ENCODE data around the gene MYO9A.
A peak's percentile ranks its signal among the peaks of the same experiment; 100 is the strongest.

MYO9A gene

DNA sequence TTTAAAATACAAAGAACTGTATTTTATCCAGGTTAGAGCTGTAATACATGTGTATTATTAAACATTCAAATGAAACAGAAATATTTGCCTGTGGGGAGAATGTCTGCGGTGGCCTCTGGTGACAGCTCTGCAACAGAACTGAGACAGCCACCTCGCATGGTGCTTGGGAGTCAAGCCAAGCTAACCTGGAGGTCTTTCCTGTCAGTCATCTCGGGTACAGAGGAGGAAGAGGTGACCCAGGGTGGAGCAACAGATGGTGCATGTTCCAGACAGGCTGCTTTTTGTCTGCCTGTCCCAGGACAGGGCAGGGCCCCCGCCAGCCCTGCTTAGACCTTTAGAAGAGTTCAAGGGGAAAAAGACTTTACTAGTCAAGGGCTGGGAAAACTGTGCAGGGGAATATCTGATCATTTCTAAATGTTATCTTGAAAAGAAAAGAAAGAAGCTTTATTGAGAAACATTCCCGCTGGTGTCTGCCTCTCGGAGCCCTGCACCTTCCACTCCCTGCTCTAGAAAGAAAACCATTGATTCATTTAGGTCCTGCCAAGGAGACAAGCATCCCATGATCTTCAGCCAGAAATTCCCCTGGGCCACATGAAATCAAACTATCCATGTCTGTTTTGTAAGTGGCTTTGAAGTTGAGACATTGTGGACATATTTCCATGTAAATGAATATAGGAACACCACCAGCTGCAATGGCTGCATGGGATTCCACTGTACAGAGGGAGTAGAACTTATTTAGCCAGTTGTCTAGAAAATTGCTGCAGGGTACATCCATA lies 313.1 kb downstream of the MYO9A start:
- DNase-seq: no peak

DNA sequence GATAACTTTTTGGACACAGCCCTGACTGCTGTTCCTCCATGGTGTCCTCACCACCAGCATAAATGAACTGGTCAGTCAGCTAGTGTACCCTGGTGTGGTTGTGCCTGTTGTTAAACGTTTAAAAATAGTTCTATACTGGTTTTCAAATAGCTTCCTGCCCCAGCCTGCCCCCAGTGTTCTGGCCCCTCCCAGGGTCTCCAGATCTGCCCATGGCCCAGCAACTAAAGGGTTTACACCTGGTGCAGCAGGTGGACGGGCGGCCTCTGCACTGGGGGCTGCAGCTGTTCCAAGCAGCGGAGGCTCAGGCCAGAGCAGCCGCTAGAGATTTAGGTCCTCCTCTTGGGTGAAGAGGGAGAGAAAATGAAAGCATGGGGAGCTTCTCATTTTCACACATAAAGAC lies 313.7 kb downstream of the MYO9A start:
- no peak for DNase-seq

DNA sequence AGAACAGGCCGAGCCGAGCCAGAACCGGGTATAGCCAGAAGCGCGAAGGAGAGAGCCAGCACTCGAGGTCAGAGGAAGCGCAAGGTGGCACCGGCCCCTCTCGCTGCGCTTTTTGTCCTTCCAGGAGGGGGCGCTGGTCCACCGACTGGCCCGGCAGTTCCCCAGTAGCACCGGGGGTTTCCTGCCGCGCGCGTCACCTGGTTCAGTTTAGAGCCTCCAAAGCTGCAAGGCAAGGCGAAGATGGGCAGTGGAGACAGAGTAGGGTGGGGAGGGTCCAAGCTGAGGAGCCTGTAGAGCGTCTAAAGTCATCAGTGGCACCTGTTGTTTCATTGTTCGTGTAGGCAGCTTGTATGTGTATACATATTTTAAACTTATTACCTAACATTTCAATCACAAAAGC lies 315.2 kb downstream of the MYO9A start:
- no peak for DNase-seq

DNA sequence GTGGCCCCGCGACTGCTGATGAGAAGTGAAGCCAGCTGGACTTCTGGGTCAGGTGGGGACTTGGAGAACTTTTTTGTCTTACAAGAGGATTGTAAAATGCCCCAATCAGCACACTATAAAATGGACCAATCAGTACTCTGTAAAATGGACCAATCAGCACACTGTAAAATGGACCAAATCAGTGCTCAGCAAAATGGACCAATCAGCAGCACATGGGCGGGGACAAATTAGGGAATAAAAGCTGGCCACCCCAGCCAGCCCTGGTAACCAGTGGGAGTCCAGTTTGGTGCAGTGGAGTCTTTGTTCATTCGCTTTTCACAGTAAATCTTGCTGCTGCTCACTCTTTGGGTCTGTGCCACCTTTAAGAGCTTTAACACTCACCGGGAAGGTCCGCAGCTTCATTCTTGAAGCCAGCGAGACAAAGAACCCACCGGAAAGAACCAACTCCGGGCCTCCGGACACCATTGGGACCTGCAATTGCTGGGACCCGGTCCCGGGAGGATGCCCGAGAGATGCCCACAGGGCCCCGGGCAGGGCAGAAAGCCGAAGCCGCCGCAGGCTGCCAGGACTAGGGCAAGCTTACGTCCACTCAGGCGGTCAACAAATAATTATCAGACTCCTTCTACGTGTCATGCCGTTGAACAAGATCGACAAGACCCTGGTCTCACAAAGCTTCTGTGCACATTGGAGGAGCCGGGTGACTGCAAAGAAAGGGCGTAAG lies 315.9 kb downstream of the MYO9A start:
- DNase-seq: no peak

DNA sequence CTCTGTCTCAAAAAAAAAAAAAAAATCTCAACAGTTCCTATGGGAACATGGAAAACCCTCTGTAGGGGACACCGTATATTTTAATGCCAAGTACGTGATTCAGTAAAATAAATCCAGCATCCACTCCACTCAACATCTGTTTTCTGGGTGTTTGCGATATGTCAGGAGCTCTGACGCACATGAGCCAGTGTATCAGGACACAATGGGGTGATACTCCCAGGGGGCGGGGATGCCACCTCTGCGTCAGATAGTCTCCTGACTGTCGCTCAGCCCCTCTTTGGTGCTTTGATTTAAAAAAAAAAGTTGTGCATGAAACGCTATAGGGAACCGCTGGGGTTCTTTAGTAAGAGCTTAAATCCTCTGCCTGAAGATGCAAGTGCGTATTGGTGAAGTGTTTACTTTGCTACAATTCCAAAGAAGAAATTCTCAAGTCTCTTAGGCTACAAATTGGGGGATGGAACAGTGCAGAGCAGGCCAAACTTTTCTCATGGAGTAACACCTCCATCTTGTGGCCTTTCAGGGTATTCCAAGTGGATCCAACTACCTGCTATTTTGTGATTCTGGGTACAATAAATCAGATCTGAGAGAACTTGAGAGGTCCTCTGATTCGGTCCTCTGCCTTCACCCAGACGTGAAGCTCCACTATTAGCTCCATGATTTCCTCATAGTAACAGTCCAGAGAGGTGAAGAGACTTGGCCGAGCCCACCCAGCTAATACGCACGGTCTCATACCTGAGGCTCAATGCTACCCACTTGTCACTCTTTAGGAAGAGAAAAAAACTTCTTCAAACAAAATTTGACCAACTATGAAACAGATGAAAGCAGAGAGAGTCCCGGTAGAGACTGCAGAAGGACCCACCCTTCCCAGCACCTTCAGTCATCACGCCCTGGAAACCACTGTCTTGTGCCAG lies 316.9 kb downstream of the MYO9A start:
- DNase-seq: no peak

DNA sequence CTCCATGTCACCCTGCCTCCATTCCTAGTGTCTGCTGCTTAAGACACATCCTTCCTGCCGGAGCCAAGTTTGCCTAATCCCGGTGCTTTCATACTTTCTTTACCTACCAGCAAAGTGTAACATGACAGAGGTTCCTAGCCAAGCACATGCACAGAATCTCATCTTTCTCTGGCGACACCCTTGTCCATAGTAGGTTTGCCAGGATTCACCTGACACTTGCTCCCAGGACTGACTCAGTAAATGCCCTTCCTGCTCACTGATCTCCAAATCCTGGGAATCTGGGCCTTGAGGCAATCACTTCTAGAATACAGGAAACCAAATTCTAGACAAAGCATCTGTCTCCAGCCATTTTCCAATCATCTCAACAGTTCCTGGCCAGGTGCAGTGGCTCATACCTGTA lies 317.8 kb downstream of the MYO9A start:
- no peak for DNase-seq

DNA sequence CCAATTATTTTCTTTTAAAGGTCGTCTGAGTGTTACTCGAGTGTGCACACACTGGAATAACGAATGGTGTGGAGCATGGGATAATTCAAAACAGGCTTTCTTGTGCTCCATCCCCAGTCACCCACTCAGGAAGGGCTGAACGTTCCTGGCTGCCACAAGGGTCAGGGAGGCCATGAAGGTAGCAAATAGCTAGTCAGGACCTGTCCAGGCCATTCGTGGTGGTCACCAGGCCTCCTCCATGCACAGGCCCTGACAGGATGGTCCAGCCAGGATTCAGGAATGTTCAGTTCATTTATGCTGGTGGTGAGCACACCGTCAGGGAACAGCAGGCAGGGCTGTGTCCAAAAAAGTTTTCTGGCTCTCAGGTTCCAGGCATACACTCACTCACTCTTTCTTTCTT lies 319.3 kb downstream of the MYO9A start:
- no peak for DNase-seq

DNA sequence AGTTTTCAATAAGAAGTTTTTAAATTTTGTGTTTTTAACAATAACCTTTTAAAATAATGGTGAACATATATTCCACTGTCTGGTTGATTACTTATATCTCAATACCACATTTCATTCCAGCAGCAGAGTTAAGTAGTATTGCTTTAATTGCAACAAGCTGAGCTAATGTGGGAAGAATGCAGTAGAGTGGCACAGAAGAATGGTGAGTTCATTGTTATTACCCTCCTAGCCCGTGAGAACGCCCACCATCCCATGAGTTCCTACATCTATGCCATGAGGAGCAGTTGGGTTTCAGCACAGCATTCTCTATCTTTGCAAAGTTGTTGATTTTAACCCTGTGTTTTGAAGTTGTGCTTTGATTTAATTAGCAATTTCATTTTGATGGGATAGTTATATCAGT lies 325.4 kb downstream of the MYO9A start:
- DNase-seq: no peak

DNA sequence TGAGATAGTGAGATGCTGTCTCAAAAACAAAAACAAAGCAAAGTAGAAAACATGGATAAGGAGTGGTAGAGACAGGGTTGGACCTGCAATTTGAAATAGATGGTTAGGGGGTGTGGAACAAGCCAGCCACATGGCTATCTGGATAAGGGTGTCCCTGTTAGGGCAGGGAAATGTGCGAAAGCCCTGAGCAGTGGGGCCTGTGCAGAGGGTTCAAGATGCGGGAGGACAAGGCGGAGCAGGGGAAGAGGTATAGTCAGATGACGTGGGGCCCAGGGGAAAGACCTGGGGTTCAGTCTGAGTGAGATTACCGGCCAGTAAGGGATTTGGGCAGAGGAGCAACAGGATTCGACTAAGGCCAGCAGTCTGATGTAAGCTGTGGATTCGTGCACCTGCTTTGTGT lies 326.0 kb downstream of the MYO9A start:
- DNase-seq: no peak

DNA sequence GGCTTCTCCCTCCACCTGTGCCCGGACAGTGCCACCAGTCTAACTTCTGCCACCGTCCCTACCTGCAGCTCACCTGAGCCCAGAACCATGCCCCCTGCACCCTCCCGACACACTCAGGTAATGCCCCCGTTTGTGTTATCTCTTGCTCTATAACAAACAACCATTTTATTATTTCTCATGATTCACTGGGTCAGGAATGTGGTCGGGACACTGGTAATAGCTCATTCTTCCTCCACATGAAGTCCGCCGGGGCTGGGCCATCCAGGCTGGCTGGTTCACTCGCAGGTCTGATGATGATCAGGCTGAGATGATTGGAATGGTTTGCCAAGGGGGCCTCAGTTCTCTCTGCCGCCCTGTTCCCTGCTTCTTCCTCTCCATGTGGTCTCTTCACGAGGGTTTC lies 327.9 kb downstream of the MYO9A start:
- DNase-seq: no peak

DNA sequence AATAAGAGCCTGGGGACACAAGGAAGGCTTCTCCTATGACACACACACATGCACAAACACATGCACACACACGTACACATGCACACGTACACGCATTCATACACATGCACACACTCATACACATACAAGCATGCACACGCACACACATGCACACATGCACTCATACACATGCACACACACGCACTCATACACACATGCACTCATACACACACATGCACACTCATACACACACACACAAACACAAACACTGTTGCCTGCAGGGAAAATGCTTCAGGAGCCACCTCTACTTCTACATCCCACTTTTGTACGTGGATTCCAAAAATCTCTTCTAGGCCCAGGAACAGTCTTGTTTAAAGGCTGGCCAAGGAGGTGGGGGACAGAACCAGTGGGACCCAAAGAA lies 328.3 kb downstream of the MYO9A start:
- no peak for DNase-seq

DNA sequence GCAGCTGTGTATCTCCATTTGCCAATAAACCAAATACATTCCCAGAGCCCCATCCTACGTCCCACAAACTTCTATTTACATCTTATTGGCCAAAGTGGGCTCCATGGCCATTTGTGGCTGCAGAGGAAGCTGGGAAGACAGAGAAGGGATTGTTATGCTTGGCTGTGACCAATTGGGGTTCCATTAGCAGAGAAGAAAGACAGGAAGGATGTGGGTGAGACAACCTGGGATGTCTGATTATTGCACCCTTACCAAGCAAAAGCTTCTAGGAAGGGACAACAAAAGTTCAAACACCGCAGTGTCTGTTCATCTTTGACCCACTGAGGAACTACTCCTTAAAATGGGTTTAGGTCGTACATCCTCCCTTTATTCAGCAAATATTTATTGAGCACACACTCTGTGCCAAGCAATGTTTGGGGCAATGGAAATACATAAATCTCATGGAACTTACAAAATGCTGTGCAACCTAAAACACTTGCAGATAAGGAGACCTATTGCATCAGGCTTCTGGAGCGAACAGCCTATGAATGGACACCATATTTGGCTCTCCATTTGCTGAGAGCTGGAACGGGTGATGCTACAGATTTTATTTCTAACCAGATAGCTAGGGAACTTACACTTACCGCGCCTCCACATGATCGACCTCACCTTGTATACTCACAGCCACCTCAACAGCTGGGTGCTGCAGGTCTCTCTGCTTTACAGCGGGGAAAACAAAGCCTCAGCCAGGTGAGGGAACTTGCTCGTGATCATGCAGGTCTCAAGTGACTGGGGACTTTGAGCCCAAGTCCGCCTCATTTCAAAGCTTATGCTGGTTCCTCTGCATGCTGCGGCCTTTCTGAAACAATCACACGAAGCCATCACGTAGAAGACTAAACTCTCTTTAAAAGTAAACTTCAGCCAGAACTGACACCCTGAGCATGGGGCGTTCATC lies 329.0 kb downstream of the MYO9A start:
- DNase-seq: no peak

DNA sequence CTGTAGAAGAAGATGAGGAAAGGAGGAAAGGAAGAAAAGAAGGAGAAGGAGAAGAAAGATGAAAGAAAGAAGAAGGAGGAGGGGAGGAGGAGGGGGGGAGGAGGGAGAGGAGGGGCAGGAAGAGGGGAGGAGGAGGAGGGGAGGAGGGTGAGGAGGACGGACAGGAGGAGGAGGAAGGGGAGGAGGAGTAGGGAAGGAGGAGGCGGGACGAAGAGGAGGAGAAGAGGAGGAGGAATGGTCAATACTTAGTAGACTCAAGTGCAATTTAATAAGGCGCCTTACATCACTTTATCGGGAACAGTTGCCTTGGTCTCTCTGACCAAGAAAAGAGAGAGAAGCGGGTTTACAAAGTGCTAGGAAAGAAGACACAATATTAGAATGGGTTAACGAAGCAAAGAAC lies 331.3 kb downstream of the MYO9A start:
- DNase-seq: no peak

DNA sequence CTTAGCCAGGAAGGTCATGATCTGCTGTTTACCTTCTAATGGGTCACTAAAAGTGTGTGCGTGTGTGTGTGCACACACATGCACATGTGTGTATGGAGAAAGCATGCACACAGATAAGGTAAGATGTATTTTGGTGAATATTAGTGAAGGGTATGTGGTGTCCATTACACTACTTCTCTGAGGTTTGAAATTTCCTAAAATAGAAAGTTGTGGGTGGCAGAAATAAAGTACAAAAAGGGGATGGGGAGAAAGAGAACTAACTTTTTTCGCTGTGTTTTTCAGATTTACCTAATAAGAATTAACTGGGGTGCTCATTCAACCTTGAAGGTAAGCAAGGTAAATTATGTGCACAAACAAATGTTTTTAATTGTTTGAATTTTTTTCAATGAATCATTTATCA lies 332.0 kb downstream of the MYO9A start:
- no peak for DNase-seq

DNA sequence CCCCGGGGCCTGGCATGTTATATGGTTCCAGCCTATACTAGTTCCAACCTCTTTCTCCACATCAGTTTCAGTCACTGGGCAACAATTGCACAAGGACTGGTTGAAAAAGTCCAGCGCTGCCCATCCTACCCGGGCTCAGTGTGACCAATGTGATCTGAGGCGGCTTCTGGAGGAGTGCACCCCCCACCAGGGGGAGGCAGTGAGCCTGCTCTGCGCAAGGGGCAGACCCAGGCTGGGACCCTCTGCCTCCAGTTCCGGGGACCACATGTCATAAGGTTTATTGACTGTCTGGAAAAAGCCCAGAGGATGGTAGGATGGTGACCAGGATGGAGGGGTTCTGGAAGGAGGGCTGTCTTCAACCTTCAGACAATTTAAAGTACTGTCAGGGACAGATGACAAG lies 333.2 kb downstream of the MYO9A start:
- DNase-seq: no peak

DNA sequence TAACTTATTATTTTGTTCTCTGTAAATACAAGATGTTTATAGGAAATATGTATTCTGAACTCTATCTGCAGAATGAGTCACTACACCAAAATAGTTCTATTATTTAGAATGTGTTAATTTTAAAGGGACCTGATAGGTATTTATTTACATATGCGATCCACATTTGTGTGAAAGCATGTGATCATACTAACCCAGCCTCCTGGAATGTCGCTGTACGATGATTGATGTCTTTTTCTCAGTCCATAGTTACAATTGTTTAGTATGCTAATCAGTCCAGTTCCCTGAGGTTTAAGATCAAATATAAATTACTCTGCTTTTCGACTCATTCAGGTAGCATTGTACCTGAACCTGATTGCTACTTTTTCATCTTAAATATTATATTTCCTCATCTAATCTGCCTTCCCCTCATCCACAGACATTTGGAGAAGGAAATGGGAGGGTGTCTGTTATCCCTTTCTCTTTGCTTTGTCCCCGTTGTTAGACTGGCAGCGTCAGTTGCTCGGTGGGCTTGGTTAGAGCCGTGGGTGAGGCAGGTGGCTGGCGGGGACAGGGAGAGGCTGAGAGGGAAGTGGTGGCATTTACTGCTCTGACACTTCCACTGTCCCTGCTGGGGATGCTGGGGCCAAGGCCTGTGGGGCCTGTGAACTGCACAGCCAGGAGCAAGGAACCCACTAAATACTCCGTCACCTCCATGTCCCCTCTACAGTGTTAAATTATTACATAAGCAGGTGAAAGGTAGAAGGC lies 335.4 kb downstream of the MYO9A start:
- DNase-seq: no peak

DNA sequence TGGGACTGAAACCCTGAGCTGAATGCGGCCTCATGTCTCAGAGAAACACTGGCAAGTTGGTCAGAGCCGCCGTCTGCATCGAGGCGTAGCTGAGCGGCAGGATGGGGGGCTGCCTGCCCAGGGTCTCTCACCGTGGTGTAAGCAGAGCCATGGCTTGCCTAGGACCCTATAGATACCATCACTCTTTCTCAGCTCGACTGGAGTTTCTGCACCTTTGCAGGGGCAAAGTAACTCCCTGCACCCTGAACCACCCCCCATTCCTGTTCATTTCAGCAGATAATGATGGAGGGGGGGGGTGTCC lies 336.0 kb downstream of the MYO9A start:
- no peak for DNase-seq

DNA sequence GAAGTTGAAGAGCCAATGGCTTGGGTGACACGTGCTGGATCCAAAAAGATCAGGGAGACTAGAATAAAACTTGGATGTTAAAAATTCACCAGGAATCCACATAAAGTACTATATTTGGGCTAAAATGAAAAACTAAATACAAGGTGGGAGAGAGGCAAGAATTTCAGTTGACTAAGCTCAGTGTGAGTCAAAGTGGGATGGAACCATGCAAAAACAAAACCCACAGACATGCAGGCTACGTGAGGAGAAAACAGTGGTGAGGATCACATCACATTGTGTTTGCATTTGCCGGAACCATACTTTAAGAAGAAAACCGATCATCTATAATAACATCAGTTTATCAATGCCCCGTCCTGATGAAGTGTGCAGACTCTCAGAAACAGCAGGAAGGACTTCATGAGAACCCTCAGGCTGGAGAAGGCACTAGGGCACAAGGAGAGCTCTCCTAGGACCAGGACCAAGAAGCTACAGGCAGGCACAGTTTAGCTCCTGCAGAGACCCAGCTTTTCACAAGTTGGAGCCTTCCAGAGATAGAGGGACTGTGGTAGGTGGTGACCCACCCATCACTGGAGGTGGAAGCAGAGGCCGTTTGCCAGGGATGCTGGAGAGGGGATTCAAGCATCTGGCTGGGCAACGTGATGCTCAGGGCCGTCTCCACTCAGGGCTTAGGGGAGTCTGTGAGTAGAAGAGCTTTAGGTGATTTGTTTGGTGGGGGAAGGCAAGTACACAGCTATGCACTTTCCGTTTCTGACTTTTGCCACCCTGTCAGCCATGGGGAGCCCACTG lies 336.6 kb downstream of the MYO9A start:
- DNase-seq: no peak

DNA sequence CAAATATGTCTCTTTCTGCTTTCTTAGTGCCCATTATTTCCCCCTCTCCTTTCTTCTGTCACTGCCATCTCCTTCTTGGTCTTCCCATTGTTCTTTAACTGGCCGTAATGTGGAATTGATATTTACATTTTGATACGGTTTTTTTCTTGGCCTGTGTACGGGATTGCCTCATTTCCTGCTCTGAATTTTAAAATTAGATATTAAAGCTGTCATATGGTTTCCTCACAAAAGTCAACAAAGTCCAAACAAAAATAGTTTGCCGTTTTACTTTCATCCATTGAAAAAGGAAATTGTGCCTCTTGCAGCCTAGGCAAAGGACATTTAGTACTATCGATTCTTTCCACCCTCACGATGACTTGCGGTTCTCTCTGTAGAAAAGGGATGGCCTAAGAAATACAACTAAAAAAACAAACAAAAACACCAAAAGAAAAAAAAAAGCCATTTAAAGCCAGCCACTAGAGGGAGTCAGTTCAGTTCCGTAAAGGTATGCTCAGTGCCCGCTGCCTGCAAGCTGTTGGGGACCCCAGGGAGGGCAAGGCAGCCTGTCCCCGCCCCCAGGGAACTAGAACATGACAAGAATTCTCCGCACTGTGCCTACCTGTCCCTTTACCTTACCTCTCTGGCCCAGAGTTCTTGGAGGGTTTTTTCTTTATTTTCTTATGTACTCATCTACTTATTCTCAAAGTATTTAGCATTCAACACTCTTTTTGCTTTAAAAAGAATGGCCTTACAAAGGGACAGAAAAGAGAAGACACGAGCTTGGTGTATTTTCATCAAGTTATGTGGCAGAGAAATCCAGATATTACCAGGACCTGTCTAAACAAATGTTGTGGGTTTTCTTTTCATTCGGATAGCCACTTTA lies 337.6 kb downstream of the MYO9A start:
- peak; percentile 21 for DNase-seq

Data from CD4-positive, alpha-beta T cell treated with Interleukin-15 for 1 hour (primary cell).